ENCODE measurements around the gene PCDHB7. TPM values are rescaled to one million over a fixed set of nuclear protein-coding genes. Genes with fewer than 3 reads are reported as not detected.
"Not testable (repeated sequence)": the region's sequence is repeated elsewhere in the genome, so short reads cannot be mapped to it uniquely, and the experiment has no call there.

The PCDHB7 gene
- total RNA-seq, 1 experiment from 2014 or later: 0.24 TPM

- in situ Hi-C loops (cut with HindIII; ENCODE audit: low pct_unique_long_range_greater_than_20kb, low sequenced_read_pairs); DNase-seq (ENCODE audit: low read depth, low spot score): not testable (repeated sequence)
Observed at GRCh38 chr5:141210281-141210680, 37.8 kb downstream of the PCDHB7 start.

- in situ Hi-C loops (cut with HindIII; ENCODE audit: low pct_unique_long_range_greater_than_20kb, low sequenced_read_pairs); DNase-seq (ENCODE audit: low read depth, low spot score): not testable (repeated sequence)
Observed at GRCh38 chr5:141210849-141211248, 38.4 kb downstream of the PCDHB7 start.

- peak; percentile 47 for DNase-seq (ENCODE audit: low read depth, low spot score)
- in situ Hi-C loops (cut with HindIII; ENCODE audit: low pct_unique_long_range_greater_than_20kb, low sequenced_read_pairs): not testable (repeated sequence)
Observed at GRCh38 chr5:141213656-141214339, 41.4 kb downstream of the PCDHB7 start, which contains the start of gene PCDHB13. Gene PCDHB13, plus strand, starts transcription at chr5:141213919. Its CDS starts 205 bp downstream, at chr5:141214124.

- in situ Hi-C loops (cut with HindIII; ENCODE audit: low pct_unique_long_range_greater_than_20kb, low sequenced_read_pairs); DNase-seq (ENCODE audit: low read depth, low spot score): not testable (repeated sequence)
Observed at GRCh38 chr5:141214583-141214982, 42.1 kb downstream of the PCDHB7 start.

- DNase-seq (ENCODE audit: low read depth, low spot score); in situ Hi-C loops (cut with HindIII; ENCODE audit: low pct_unique_long_range_greater_than_20kb, low sequenced_read_pairs): not testable (repeated sequence)
Observed at GRCh38 chr5:141215504-141215903, 43.1 kb downstream of the PCDHB7 start.

GRCh38 chr5:141216035-141216434 lies 43.6 kb downstream of the PCDHB7 start:
- in situ Hi-C loops (cut with HindIII; ENCODE audit: low pct_unique_long_range_greater_than_20kb, low sequenced_read_pairs); DNase-seq (ENCODE audit: low read depth, low spot score): not testable (repeated sequence)

GRCh38 chr5:141223112-141223783 lies 50.8 kb downstream of the PCDHB7 start, which contains the start of gene PCDHB14:
Gene PCDHB14, plus strand, starts transcription at chr5:141223343. Its CDS starts 163 bp downstream, at chr5:141223506.
- in situ Hi-C loops (cut with HindIII; ENCODE audit: low pct_unique_long_range_greater_than_20kb, low sequenced_read_pairs): no loop called here
- DNase-seq (ENCODE audit: low read depth, low spot score): peak; percentile 62

- DNase-seq (ENCODE audit: low read depth, low spot score); in situ Hi-C loops (cut with HindIII; ENCODE audit: low pct_unique_long_range_greater_than_20kb, low sequenced_read_pairs): not testable (repeated sequence)
Observed at GRCh38 chr5:141224844-141225243, 52.4 kb downstream of the PCDHB7 start.

- in situ Hi-C loops (cut with HindIII; ENCODE audit: low pct_unique_long_range_greater_than_20kb, low sequenced_read_pairs); DNase-seq (ENCODE audit: low read depth, low spot score): not testable (repeated sequence)
Observed at GRCh38 chr5:141225421-141225820, 53.0 kb downstream of the PCDHB7 start.

Other genes starting within 250 kb of the PCDHB7 start
- 0.58 and 0.72 TPM in 2 replicates for gene PCDHAC1, start 246.3 kb upstream of the PCDHB7 start, total RNA-seq (2014; rRNA removed; shearing (Covaris generic))
- gene PCDHAC2, start 206.2 kb upstream of the PCDHB7 start, total RNA-seq (2014; rRNA removed; shearing (Covaris generic)): 0.32 TPM in 2 replicates
- not detected in 2 replicates for gene PCDHB1, start 121.3 kb upstream of the PCDHB7 start, total RNA-seq (2014; rRNA removed; shearing (Covaris generic))
- 0.95 and 1.8 TPM in 2 replicates for gene PCDHB2, start 78.0 kb upstream of the PCDHB7 start, total RNA-seq (2014; rRNA removed; shearing (Covaris generic))
- gene PCDHB3, start 72.2 kb upstream of the PCDHB7 start, total RNA-seq (2014; rRNA removed; shearing (Covaris generic)): 0.13 and 0.21 TPM in 2 replicates
- gene PCDHB4, start 50.8 kb upstream of the PCDHB7 start, total RNA-seq (2014; rRNA removed; shearing (Covaris generic)): 0.40 and 0.43 TPM in 2 replicates
- gene PCDHB5, start 37.4 kb upstream of the PCDHB7 start, total RNA-seq (2014; rRNA removed; shearing (Covaris generic)): 2.0 and 3.1 TPM in 2 replicates
- 0.21 and 0.43 TPM in 2 replicates for gene PCDHB6, start 22.6 kb upstream of the PCDHB7 start, total RNA-seq (2014; rRNA removed; shearing (Covaris generic))
- gene PCDHB8, start 5.1 kb downstream of the PCDHB7 start, total RNA-seq (2014; rRNA removed; shearing (Covaris generic)): 0.43 and 0.74 TPM in 2 replicates
- 0.55 and 0.75 TPM in 2 replicates for gene PCDHB16, start 9.7 kb downstream of the PCDHB7 start, total RNA-seq (2014; rRNA removed; shearing (Covaris generic))
- 0.05 and 0.90 TPM in 2 replicates for gene PCDHB9, start 14.5 kb downstream of the PCDHB7 start, total RNA-seq (2014; rRNA removed; shearing (Covaris generic))
- 0.37 and 0.40 TPM in 2 replicates for gene PCDHB10, start 19.7 kb downstream of the PCDHB7 start, total RNA-seq (2014; rRNA removed; shearing (Covaris generic))
- gene PCDHB11, start 27.0 kb downstream of the PCDHB7 start, total RNA-seq (2014; rRNA removed; shearing (Covaris generic)): 0.55 and 0.75 TPM in 2 replicates
- gene PCDHB12, start 36.1 kb downstream of the PCDHB7 start, total RNA-seq (2014; rRNA removed; shearing (Covaris generic)): 0.24 and 0.42 TPM in 2 replicates
- 0.66 and 0.77 TPM in 2 replicates for gene PCDHB13, start 41.3 kb downstream of the PCDHB7 start, total RNA-seq (2014; rRNA removed; shearing (Covaris generic))
- gene PCDHB14, start 50.7 kb downstream of the PCDHB7 start, total RNA-seq (2014; rRNA removed; shearing (Covaris generic)): 0.24 and 0.40 TPM in 2 replicates
- 1.1 and 1.6 TPM in 2 replicates for gene PCDHB15, start 72.8 kb downstream of the PCDHB7 start, total RNA-seq (2014; rRNA removed; shearing (Covaris generic))
- 0.11 TPM in 1 of 2 replicates, not detected in the other for gene SLC25A2, start 131.4 kb downstream of the PCDHB7 start, total RNA-seq (2014; rRNA removed; shearing (Covaris generic))
- gene TAF7, start 148.1 kb downstream of the PCDHB7 start, total RNA-seq (2014; rRNA removed; shearing (Covaris generic)): 60.5 and 60.9 TPM in 2 replicates
- gene PCDHGA1, start 157.9 kb downstream of the PCDHB7 start, total RNA-seq (2014; rRNA removed; shearing (Covaris generic)): 0.63 and 0.67 TPM in 2 replicates
- gene PCDHGA2, start 166.1 kb downstream of the PCDHB7 start, total RNA-seq (2014; rRNA removed; shearing (Covaris generic)): 1.7 and 2.0 TPM in 2 replicates
- 0.32 TPM in 1 of 2 replicates, not detected in the other for gene PCDHGA3, start 171.2 kb downstream of the PCDHB7 start, total RNA-seq (2014; rRNA removed; shearing (Covaris generic))
- 1.2 and 1.6 TPM in 2 replicates for gene PCDHGB1, start 177.5 kb downstream of the PCDHB7 start, total RNA-seq (2014; rRNA removed; shearing (Covaris generic))
- 1.4 and 1.6 TPM in 2 replicates for gene PCDHGA4, start 182.4 kb downstream of the PCDHB7 start, total RNA-seq (2014; rRNA removed; shearing (Covaris generic))
- 1.5 and 1.7 TPM in 2 replicates for gene PCDHGB2, start 187.3 kb downstream of the PCDHB7 start, total RNA-seq (2014; rRNA removed; shearing (Covaris generic))
- gene PCDHGA5, start 191.5 kb downstream of the PCDHB7 start, total RNA-seq (2014; rRNA removed; shearing (Covaris generic)): 0.56 and 0.66 TPM in 2 replicates
- 0.21 and 0.53 TPM in 2 replicates for gene PCDHGB3, start 197.6 kb downstream of the PCDHB7 start, total RNA-seq (2014; rRNA removed; shearing (Covaris generic))
- 1.8 and 2.4 TPM in 2 replicates for gene PCDHGA6, start 201.2 kb downstream of the PCDHB7 start, total RNA-seq (2014; rRNA removed; shearing (Covaris generic))
- 0.71 and 1.6 TPM in 2 replicates for gene PCDHGA7, start 210.1 kb downstream of the PCDHB7 start, total RNA-seq (2014; rRNA removed; shearing (Covaris generic))
- 0.08 and 0.26 TPM in 2 replicates for gene PCDHGB4, start 215.1 kb downstream of the PCDHB7 start, total RNA-seq (2014; rRNA removed; shearing (Covaris generic))
- 0.05 and 0.13 TPM in 2 replicates for gene PCDHGA8, start 220.0 kb downstream of the PCDHB7 start, total RNA-seq (2014; rRNA removed; shearing (Covaris generic))
- gene PCDHGB5, start 225.3 kb downstream of the PCDHB7 start, total RNA-seq (2014; rRNA removed; shearing (Covaris generic)): 0.29 and 0.50 TPM in 2 replicates
- 0.03 and 0.45 TPM in 2 replicates for gene PCDHGA9, start 230.1 kb downstream of the PCDHB7 start, total RNA-seq (2014; rRNA removed; shearing (Covaris generic))
- 0.21 and 0.40 TPM in 2 replicates for gene PCDHGB6, start 235.4 kb downstream of the PCDHB7 start, total RNA-seq (2014; rRNA removed; shearing (Covaris generic))
- 0.18 and 0.21 TPM in 2 replicates for gene PCDHGA10, start 240.3 kb downstream of the PCDHB7 start, total RNA-seq (2014; rRNA removed; shearing (Covaris generic))
- 7.4 and 8.6 TPM in 2 replicates for gene PCDHGB7, start 245.0 kb downstream of the PCDHB7 start, total RNA-seq (2014; rRNA removed; shearing (Covaris generic))
- gene PCDHGA11, start 248.4 kb downstream of the PCDHB7 start, total RNA-seq (2014; rRNA removed; shearing (Covaris generic)): 0.21 and 0.58 TPM in 2 replicates